Measurements from ENCODE around the gene P3H3.

P3H3 gene

GRCh38 chr12:6827982-6828780 lies at the start of gene P3H3:
Gene P3H3, plus strand, starts transcription at chr12:6828407. Its CDS starts 34 bp downstream, at chr12:6828441.
- H3K27me3 ChIP-seq (replicated peaks; ENCODE audit: control insufficient read depth, insufficient read depth, low read length), result peaks cover 5% of the 10 kb centered on the region
- DNase-seq (ENCODE audit: extremely low read depth, insufficient read length), result no peak

GRCh38 chr12:6778574-6779550 lies 49.3 kb upstream of the P3H3 start:
- Histone ChIP-seq H3K27me3 (replicated peaks; ENCODE audit: control insufficient read depth, insufficient read depth, low read length) (no peaks in the 10 kb centered on the region), H3K4me3 (replicated peaks; ENCODE audit: low read depth, low read length) (peak overlapping the region; percentile 52), H3K36me3 (ENCODE audit: control insufficient read depth, insufficient read depth, low read length) (no peaks in the 10 kb centered on the region; the same call in none of the 2 replicates)
- TF ChIP-seq CTCF (IDR thresholded peaks at IDR 0.05; ENCODE audit: insufficient read depth, low read length, poor library complexity, severe bottlenecking), result peak; percentile 91
- DNase-seq (ENCODE audit: extremely low read depth, insufficient read length), result peak; percentile 86

More at GRCh38 chr12:6827982-6828780, at the start of gene P3H3:
- no peak for TF ChIP-seq CTCF (IDR thresholded peaks at IDR 0.05; ENCODE audit: insufficient read depth, low read length, poor library complexity, severe bottlenecking)
- Histone ChIP-seq H3K36me3 (ENCODE audit: control insufficient read depth, insufficient read depth, low read length) (no peaks in the 10 kb centered on the region), H3K4me3 (replicated peaks; ENCODE audit: low read depth, low read length) (peak within 1 kb of the TSS; percentile 51)

- no peak for TF ChIP-seq CTCF (IDR thresholded peaks at IDR 0.05; ENCODE audit: insufficient read depth, low read length, poor library complexity, severe bottlenecking)
- no peaks in the 10 kb centered on the region; the same call in none of the 2 replicates for H3K36me3 ChIP-seq (ENCODE audit: control insufficient read depth, insufficient read depth, low read length)
- H3K4me3 ChIP-seq (replicated peaks; ENCODE audit: low read depth, low read length), result no peak overlapping the region
- H3K27me3 ChIP-seq (replicated peaks; ENCODE audit: control insufficient read depth, insufficient read depth, low read length), result no peaks in the 10 kb centered on the region
- no peak for DNase-seq (ENCODE audit: extremely low read depth, insufficient read length)
Observed at GRCh38 chr12:6779708-6780432, 48.3 kb upstream of the P3H3 start.

- Histone ChIP-seq H3K4me3 (replicated peaks; ENCODE audit: low read depth, low read length) (no peak overlapping the region), H3K27me3 (replicated peaks; ENCODE audit: control insufficient read depth, insufficient read depth, low read length) (no peaks in the 10 kb centered on the region), H3K36me3 (ENCODE audit: control insufficient read depth, insufficient read depth, low read length) (no peaks in the 10 kb centered on the region; the same call in 1 of the 2 replicates)
- no peak for DNase-seq (ENCODE audit: extremely low read depth, insufficient read length)
- TF ChIP-seq CTCF (IDR thresholded peaks at IDR 0.05; ENCODE audit: insufficient read depth, low read length, poor library complexity, severe bottlenecking), result no peak
Observed at GRCh38 chr12:6780573-6780972, 47.6 kb upstream of the P3H3 start.

- H3K4me3 ChIP-seq (replicated peaks; ENCODE audit: low read depth, low read length), result no peak overlapping the region
- no peak for TF ChIP-seq CTCF (IDR thresholded peaks at IDR 0.05; ENCODE audit: insufficient read depth, low read length, poor library complexity, severe bottlenecking)
- no peak for DNase-seq (ENCODE audit: extremely low read depth, insufficient read length)
- no peaks in the 10 kb centered on the region for H3K27me3 ChIP-seq (replicated peaks; ENCODE audit: control insufficient read depth, insufficient read depth, low read length)
- H3K36me3 ChIP-seq (ENCODE audit: control insufficient read depth, insufficient read depth, low read length), result no peaks in the 10 kb centered on the region; the same call in 1 of the 2 replicates
Observed at GRCh38 chr12:6782119-6782518, 46.1 kb upstream of the P3H3 start.

Measured in GM06990 (cell line).